Measurements from ENCODE around the gene KCTD20.

GRCh38 chr6:36506611-36507010, 63.8 kb downstream of the KCTD20 start:
- TF ChIP-seq EZH2phosphoT487 (IDR thresholded peaks at IDR 0.05; ENCODE audit: low read depth, severe bottlenecking, unreplicated experiment) (no peak), CTCF (IDR thresholded peaks at IDR 0.05; ENCODE audit: poor library complexity) (no peak), EZH2 (IDR thresholded peaks at IDR 0.05; ENCODE audit: borderline replicate concordance) (no peak)
